HG03064 (cell line): ENCODE results near the gene MON2.
A peak's percentile ranks its signal among the peaks of the same experiment; 100 is the strongest.
"Not testable (repeated sequence)": the region's sequence is repeated elsewhere in the genome, so short reads cannot be mapped to it uniquely, and the experiment has no call there.

Source experiments
- ATAC-seq: cut with Tn5 transposase; IDR thresholded peaks from one replicate; pipeline ENCODE4 v1.9.1; 2021; ENCODE audit warnings: low read depth; ENCODE audit not compliant: unreplicated experiment

Gene MON2, protein sequence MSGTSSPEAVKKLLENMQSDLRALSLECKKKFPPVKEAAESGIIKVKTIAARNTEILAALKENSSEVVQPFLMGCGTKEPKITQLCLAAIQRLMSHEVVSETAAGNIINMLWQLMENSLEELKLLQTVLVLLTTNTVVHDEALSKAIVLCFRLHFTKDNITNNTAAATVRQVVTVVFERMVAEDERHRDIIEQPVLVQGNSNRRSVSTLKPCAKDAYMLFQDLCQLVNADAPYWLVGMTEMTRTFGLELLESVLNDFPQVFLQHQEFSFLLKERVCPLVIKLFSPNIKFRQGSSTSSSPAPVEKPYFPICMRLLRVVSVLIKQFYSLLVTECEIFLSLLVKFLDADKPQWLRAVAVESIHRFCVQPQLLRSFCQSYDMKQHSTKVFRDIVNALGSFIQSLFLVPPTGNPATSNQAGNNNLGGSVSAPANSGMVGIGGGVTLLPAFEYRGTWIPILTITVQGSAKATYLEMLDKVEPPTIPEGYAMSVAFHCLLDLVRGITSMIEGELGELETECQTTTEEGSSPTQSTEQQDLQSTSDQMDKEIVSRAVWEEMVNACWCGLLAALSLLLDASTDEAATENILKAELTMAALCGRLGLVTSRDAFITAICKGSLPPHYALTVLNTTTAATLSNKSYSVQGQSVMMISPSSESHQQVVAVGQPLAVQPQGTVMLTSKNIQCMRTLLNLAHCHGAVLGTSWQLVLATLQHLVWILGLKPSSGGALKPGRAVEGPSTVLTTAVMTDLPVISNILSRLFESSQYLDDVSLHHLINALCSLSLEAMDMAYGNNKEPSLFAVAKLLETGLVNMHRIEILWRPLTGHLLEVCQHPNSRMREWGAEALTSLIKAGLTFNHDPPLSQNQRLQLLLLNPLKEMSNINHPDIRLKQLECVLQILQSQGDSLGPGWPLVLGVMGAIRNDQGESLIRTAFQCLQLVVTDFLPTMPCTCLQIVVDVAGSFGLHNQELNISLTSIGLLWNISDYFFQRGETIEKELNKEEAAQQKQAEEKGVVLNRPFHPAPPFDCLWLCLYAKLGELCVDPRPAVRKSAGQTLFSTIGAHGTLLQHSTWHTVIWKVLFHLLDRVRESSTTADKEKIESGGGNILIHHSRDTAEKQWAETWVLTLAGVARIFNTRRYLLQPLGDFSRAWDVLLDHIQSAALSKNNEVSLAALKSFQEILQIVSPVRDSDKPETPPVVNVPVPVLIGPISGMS (N-terminal part only)

DNA sequence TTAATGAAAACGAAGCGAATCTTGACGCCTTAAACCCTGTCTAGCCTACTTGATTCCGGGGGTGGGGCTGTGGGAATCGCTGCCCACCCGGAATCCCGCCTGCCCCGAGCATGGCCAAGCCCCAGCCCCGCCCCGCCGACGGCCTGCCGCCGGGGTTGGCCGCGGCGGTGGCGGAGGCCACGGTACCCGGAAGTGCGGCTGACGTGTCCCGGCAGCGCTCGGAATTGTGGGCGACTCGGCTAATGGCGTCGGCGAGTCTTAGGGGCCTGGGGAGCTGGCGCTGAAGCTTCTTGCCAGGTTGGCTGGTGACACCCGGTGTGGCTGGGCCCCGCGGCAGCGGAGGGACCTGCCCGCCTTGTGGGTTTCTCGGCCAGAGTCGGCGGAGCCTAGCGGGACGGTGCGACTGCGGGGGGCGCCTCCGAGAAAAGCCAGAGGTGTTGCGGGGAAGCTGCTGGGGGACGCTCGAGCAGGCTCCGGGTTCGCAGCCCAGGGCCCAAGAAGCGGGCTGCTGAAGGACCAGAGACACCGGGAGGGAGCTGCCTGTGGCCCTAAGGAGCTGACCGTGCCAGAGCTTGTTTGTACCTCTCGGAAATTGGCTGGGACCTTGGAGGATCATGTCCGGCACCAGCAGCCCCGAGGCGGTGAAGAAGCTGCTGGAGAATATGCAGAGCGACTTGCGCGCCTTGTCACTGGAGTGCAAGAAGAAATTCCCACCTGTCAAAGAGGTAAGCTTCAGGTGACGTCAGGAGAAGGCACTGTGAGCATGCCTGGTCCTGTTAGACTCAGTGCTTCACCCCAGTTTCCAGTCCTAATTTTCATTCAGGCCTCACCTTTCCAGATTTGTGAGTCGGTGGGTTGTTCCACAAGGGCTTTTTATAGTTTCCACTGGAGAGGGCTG lies at the start of gene MON2:
MON2 (plus strand) TSS at position 233 of the 898 bp plus-strand sequence; CDS start at position 615, 382 bp downstream.
- peak; percentile 98 for ATAC-seq

DNA sequence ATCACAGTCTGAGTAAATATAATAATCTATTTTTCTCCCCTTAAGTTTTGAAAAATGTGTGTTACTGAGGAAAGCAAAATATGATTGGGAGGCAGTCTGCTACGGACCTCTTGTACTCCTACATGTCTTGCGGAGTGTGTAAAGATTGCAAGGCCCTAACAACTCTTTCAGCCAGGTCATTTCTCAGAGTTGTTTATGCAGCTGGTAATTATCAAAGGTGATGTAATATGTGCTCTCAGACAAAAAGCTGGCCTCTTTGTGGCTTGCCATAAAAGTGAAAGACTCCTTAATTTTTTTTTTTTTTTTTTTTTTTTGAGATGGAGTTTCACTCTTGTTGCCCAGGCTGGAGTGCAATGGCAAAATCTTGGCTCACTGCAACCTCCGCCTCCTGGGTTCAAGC lies 40.5 kb upstream of the MON2 start:
- ATAC-seq, result no peak

DNA sequence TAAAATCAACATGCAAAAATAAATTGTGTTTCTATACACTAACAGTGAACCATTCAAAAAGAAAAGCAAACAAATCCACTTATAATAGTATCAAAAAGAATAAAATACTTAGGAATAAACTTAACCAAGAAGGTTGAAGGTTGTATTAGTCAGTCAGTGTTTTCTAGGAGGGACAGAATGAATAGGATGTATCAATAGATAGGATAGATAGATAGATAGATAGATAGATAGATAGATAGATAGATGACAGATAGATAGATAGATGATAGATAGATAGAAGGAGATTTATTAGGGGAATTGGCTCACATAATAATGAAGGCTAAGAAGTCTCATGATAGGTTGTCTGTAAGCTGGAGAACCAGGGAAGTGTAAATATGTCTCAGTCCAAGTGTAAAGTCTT lies 37.2 kb upstream of the MON2 start:
- ATAC-seq, result no peak

DNA sequence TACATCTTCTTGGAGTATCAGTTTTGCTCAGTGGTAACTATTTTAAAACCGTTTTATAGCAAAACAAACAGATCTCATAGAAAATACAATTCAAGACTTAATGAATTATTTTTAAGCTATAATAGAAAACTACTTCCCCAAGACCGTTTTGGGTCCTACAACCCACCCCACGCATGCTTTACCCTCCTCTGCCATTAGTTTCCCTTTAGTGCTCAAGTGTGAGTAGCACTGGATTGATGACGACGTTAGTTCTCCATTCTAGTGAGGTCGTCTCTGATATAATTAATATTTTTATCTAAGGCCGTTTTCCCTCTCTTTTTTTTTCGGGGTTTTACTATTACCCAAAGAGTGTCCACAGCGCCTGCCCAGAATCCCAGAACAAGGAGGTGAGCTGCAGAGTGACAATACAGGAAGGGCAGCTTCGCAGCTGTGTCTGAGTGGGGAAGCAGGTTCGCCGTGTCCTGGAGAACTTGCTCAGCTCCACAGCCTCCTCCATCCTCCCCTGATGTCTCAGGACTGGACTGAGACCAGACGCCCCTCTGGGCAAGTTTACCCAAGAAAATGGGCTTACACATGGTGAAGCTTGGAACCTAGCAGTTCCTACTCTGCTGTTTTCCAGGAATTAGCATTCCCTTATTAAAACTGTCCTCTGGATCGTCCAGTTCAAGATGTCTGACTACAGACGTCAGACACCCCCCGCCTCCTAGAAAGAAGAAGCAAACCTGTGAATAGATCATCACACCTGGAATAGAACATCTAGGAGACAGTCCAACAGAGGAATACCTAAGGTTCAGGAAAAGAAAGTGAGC lies 31.9 kb upstream of the MON2 start:
- no peak for ATAC-seq

DNA sequence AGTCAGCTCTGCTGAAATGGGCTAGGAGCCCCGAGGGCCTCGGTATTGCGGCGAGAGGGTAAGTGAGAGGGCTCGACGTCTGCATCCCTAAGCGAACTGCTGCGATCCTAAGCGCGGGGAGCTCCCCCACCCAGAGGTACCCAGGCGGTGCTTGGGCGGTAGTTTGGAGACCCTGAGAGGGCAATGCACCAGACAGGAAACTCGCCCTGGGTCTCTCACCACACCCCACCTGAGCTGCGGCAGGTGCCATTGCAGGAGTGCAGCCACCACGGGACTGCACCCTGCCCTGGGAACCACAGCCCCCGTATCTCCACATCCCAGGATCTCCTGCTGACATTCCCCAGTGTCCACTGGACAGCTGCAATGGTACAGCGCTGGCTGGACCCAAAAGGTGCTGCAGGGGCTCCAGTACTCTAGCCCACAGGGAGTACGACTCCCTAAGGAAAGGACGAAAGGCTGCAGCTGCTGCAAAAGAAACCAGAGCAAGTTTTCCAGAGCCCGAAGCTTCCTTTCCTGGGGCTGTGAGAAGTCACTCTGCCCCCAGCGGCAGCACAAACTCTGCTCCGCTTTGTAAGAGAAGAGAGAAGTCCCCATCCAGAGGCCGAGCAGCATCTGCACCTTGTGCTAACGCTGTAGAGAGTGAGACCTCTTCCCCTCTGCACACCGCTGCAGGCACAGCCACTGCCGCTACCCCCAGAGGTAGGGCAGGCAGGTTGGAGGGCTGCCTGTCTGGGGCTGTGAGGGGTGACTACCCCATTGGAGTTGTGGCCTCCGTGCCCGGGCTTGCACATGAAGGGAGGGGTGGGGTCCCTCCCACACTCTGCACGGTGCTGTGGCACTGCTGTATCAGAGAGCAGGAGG lies 31.1 kb upstream of the MON2 start:
- peak; percentile 82 for ATAC-seq

DNA sequence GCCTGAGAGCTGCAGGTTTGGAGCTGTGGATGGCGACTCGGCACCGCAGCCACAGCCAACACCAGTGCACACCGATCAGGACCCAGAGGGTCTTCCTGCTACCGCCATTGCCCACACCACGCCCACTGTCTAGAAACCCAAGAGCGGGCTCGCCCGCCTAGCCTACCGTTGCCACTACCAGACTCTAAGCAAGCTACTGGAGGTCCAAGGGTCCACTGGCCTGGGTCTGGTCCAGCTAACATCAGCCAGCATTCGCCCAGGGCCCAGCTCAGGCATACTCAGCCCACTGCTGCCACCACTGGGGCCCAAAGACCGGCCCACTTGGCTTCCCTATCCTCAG lies 30.5 kb upstream of the MON2 start:
- no peak for ATAC-seq

DNA sequence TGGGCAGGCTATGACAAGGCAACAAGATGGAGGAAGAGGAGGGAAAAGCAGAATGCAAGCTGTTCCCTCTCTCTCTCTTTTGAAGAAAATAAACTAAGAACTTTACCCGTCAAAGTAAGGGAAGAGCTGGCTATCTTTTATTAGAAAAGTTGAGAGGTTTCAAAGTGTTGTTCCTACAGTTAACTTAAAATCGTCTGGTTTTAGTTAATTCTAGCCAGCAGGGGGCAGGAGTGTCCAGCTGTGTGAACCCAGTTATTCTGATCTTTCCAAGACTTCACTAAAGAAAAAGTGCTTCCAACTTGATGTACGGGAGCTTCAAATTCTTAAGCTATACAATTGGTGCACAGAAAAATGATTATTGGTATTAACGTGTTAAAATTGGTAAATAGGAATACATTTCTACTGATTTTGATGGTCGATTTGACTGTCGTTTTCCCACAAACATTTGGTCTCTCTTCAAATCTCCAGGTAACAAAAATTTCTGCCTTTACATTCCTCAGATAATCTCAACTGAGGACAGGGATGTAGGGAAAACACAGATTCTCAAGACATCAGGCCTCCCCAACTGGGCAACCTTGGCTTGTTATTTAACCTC lies 28.4 kb upstream of the MON2 start:
- ATAC-seq, result no peak

DNA sequence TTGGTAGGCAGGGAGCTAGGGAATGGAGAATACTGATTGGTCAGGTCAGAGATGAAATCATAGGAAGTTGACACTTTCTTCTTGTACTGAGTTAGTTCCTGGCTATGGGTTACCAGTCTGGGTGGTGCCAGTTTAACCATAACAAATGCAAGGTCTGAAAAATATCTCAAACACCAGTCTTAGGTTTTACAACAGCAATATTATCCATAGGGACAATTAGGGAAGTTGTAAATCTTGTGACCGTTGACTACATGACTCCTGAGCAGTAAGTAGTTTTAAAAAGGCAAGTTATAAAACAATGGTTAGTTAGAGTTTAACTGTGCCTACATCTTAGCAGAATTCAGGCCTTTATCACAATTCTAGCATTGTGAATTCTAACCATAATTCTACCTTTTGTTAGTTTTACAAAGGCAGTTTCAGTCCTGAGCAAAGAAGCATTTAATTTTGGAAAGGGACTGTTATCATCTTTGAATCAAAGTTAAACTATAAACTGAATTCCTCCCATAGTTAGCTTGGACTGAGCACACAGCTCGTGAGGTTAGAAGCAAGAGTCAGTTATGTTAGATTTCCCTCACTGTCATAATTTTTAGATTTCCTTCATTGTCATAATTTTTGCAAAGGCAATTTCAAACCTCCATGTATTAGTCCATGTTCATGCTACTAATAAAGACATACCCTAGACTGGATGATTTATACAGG lies 19.7 kb upstream of the MON2 start:
- no peak for ATAC-seq

DNA sequence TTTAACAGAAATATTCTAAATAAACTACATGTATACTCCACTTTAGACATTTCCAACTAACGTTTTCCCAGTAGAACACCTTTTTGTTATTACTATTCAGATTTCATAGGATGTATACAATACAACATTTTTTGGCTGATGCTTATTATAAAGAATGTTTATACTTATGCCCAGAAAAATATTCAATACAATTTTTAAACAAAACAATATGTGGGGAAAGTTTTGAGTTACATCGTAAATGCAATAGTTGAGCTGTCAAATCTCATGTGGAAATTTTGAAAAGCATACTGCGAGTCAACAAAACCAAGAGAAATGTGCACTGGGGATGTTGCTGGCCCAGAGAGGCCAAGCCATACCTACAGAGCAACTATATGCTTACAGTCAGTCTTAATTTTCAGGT lies 18.2 kb upstream of the MON2 start:
- no peak for ATAC-seq

DNA sequence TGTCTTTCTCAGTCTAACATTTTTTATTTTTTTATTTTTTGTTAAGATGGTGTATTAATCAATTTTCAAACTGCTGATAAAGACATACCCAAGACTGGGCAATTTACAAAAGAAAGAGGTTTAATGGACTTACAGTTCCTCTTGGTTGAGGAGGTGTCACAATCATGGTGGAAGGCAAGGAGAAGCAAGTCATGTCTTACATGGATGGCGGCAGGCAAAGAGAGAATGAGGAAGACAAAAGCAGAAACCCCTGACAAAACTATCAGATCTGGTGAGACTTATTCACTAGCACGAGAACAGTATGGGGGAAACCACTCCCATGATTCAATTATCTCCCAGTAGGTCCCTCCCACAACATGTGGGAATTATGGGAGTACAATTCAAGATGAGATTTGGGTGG lies 11.2 kb upstream of the MON2 start:
- not testable (repeated sequence) for ATAC-seq

DNA sequence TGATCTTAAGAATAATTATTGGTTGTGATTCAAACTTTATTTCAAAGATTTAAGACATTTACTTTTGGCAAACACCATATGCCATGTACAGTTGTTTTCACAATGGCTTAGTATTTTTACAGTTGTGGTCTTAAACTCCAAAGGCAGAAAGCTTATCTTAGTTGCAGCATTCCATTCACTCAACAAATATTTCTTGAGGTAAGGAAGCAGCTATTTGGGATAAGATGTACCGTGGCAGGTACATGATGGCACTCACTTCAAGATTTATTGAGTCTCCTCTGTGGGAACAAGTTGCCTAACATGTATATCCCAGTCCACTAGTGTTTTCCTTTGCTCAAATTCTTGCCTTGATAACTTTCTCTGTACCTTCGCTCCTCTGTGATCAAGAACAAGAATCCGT lies 8.0 kb upstream of the MON2 start:
- ATAC-seq, result no peak

DNA sequence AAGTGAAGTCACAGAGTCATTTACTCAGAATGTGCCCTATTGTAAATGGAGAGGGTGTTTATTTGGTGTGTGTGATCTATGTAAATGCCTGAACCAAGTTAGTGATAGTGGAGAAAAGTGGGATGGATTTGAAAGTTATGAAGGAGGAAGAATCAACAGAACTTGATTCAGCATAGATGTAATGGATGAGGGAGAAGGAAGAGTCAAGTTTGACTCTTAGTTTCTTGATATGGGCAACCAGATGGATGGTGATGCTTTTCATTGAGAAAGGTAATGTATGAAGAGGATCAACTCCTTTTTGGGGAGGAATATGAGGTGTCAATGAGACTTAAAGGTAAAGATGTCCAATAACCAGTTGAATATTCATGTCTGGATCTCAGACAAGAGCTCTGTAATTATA lies 6.7 kb upstream of the MON2 start:
- no peak for ATAC-seq

DNA sequence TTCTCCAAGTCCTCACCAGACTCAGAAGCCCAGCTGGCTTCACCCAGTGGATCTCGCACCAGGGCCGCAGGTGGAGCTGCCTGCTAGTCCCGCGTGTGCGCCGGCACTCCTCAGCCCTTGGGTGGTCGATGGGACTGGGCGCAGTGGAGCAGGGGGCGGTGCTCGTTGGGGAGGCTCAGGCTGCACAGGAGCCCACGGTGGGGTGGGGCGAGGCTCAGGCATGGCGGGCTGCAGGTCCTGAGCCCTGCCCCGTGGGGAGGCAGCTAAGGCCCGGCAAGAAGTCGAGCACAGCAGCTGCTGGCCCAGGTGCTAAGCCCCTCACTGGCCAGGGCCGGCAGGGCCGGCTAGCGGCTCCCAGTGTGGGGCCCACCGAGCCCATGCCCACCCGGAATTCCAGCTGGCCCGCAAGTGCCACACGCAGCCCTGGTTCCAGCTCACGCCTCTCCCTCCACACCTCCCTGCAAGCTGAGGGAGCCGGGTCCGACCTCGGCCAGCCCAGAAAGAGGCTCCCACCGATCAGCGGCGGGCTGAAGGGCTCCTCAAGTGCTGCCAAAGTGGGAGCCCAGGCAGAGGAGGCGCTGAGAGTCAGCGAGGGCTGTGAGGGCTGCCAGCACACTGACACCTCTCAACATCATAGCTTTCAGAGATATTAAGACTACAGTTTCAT lies 5.3 kb upstream of the MON2 start:
- not testable (repeated sequence) for ATAC-seq

DNA sequence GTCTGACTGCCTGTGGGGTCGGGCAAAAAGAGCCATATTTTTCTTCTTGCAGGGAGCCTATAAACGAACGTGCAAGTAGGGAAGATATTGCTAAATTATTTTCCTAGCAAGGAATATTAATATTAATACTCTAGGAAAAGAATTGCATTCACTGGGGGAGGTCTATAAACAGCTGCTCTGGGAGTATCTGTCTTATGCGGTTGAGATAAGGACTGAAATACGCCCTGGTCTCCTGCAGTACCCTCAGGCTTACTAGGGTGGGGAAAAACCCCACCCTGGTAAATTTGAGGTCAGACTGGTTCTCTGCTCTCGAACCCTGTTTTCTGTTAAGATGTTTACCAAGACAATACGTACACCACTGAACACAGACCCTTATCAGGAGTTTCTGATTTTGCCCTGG lies 3.4 kb upstream of the MON2 start:
- not testable (repeated sequence) for ATAC-seq

DNA sequence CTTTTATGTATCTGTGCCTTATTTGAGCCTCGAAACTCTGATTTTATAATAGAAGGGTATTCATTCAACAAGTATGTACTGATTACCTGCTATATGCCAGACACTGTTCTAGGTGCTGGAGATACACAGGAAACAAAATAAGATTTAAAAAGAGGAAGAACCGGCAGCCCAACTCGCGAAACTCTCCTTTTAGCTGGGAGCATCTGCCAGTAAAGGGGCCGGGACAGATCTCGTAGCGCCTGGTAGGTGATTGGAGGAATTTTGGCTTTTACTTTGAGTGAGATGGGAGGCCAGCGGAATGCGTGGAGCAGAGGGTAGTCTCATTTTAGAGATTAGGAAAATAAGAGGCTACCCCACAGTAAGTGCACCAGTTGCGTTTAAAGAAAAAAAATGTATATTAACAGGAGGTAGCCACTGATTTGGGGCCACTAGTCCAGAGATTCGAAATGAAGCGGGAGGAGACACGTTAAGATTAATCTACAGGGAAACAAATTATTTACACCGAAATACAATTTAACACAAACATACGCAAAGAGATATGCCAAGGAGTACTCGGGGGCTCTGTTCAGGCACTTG lies 520 bp upstream of the MON2 start:
- ATAC-seq, result peak; percentile 29

DNA sequence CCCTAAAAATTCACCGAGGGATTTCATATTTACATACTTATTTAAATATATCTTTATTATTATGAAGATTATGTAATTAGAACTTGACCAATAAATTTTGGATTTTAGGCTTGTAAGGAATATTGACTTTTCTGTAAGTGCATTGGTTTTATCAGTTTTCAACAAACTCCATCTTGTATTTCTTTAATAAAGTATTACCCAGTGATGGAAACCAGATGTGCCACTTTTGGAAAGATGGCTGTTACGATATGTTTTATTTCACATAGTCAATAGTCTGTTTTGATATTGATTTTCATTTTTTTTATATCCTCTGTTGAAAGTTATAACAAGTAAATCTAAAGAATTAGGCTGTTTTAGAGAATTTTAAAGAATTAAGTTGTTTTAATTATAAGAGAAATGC lies 1.8 kb downstream of the MON2 start:
- ATAC-seq, result no peak

DNA sequence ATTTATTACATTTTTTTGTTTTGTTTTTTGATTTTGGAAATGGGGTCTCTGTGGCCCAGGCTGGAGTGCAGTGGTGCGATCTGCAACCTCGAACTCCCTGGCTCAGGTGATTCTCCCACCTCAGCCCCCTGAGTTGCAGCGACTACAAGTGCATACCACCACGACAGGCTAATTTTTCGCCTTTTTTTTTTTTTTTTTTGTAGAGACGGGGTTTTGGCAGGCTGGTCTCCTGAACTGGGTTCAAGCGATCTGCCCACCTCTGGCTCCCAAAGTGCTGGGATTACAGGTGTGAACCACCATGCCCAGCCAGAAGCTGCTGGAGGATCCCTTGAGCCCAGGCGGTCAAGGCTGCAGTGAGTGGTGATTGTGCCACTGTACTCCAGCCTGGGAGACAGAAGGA lies 2.3 kb downstream of the MON2 start:
- no peak for ATAC-seq
